Activated naive CD8-positive, alpha-beta T cell treated with anti-CD3 and anti-CD28 coated beads for 36 hours (primary cell): Measurements from ENCODE around the gene MAGIX. TPM values are rescaled to one million over a fixed set of nuclear protein-coding genes. Genes with fewer than 3 reads are reported as not detected.
"Not testable (repeated sequence)": the region's sequence is repeated elsewhere in the genome, so short reads cannot be mapped to it uniquely, and the experiment has no call there.

ENCODE experiments used
- DNase-seq: peaks from one replicate; pipeline ENCODE4 v3.0.0; 2021
- H3K27ac Mint-ChIP-seq: one replicate; pipeline ENCODE4 v1.8.0; 2022; ENCODE audit warnings: mild to moderate bottlenecking, moderate library complexity, mixed read lengths
- H3K27me3 Mint-ChIP-seq: one replicate; pipeline ENCODE4 v1.8.0; 2022; ENCODE audit warnings: mild to moderate bottlenecking, mixed read lengths
- H3K36me3 Mint-ChIP-seq: one replicate; pipeline ENCODE4 v1.8.0; 2021; ENCODE audit warnings: mild to moderate bottlenecking, mixed read lengths
- H3K4me1 Mint-ChIP-seq: one replicate; pipeline ENCODE4 v1.8.0; 2021; ENCODE audit warnings: mixed read lengths
- H3K4me3 Mint-ChIP-seq: one replicate; pipeline ENCODE4 v1.8.0; 2022; ENCODE audit warnings: mild to moderate bottlenecking, moderate library complexity, mixed read lengths
- H3K9me3 Mint-ChIP-seq: one replicate; pipeline ENCODE4 v1.8.0; 2022; ENCODE audit warnings: mixed read lengths
- total RNA-seq, 2 experiments: library from RNA; stranded (reverse); gene quantifications; one replicate each; pipeline ENCODE4 v1.2.3, GENCODE V29; 2021

Gene MAGIX
- total RNA-seq, 2 experiments from 2014 or later, result 0.47 to 0.88 TPM

DNA sequence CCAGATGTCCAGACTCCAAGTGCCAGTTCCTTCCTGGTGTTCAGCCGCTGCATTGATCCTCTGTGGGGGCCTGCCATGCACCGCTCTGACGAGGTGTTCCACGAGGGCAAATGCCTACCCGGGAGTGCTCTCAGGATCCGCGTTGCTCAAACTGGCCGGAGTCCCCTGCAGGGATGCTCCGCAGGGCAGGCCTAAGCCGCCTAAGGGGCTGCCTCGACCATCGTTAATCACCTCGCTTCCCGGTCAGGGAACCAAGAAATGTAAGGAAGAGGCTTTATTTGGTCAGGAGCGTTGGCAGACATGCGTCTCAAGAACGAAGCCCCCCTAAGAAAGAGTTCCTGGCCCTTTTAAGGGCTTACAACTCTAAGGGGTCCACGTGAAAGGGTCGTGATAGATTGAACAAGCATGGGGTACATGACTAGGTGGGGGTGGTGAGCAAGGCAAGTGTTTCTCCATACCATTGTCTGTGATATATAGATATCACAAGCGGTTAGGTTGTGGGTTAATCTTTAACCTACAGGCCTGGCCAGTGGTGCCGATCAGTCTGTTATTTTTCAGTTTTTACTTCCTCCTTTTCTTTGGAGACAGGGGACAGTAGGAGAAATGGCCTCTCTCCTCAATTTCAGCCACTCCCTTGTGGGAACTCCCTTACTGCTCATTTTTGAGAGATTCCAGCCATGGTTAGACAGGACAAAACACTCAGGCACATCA is 14.0 kb upstream of the MAGIX start:
- not testable (repeated sequence) for H3K4me3 Mint-ChIP-seq, H3K36me3 Mint-ChIP-seq, H3K4me1 Mint-ChIP-seq, H3K27ac Mint-ChIP-seq, DNase-seq, H3K27me3 Mint-ChIP-seq, H3K9me3 Mint-ChIP-seq

DNA sequence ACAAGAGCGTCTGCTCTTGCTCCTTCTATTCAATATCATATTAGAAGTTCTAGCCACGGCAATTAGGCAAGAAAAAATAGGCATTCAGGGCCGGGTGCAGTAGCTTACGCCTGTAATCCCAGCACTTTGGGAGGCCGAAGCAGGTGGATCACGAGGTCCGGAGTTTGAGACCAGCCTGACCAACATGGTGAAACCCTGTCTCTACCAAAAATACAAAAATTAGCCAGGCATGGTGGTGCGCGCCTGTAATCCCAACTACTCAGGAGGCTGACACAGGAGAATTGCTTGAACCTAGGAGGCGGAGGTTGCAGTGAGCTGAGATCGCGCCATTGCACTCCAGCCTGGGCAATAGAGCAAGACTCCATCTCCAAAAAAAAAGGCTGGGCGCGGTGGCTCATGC is 13.3 kb upstream of the MAGIX start:
- H3K9me3 Mint-ChIP-seq, H3K36me3 Mint-ChIP-seq: not testable (repeated sequence)

DNA sequence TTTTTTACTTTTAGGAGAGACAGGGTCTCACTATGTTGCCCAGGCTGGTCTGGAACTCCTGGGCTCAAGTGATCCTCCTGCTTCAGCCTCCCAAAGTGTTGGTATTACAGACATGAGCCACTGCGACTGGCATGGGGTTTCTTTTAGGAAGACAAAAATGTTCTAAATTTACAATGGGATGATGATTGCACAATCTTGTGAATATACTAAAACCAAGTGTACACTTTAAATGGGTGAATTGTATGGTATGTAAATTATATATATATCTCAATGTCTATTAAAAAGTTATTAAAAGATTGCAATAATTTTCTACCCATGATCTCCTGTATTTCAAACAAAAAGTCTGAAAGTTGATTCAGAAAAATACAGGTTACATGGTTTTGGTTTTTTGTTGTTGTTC is 9.1 kb upstream of the MAGIX start:
- no peak overlapping the region for H3K27ac Mint-ChIP-seq
- no peak overlapping the region for H3K4me3 Mint-ChIP-seq
- peaks cover 9% of the 10 kb centered on the region for H3K4me1 Mint-ChIP-seq

More for the DNA sequence above, 13.3 kb upstream of the MAGIX start:
- not testable (repeated sequence) for H3K27me3 Mint-ChIP-seq, H3K4me3 Mint-ChIP-seq, H3K27ac Mint-ChIP-seq, H3K4me1 Mint-ChIP-seq, DNase-seq

DNA sequence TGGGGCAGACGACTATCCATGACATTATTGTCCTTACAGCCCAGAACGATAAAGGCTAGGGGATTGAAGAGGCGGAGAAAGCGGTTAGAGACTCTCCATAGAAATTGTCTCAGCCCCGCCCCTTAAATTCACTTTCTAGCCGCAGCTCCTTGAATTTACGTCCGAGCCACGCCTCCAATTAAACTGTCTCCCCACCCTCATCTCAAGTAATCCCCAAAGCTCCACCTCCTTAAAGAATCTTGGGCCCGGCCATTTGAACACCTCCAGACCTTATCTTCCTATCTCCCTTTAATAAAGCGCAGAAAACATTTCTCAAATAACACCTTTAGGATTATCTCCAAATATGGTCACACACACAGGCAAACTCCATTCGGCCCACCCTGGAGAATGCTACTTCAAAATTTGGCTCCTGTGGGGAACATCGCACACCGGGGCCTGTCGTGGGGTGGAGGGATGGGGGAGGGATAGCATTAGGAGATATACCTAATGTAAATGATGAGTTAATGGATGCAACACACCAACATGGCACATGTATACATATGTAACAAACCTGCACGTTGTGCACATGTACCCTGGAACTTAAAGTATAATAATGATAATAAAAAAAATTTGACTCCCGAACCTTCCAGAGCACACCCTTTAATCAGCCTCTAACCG is 7.2 kb upstream of the MAGIX start:
- H3K4me3 Mint-ChIP-seq, result peak overlapping the region; percentile 88
- peaks cover 3% of the 10 kb centered on the region for H3K36me3 Mint-ChIP-seq
- peak; percentile 30 for DNase-seq
- H3K4me1 Mint-ChIP-seq, result peaks cover 9% of the 10 kb centered on the region
- H3K27me3 Mint-ChIP-seq, result no peaks in the 10 kb centered on the region
- no peaks in the 10 kb centered on the region for H3K9me3 Mint-ChIP-seq
- peak overlapping the region; percentile 96 for H3K27ac Mint-ChIP-seq

More for the DNA sequence above, 9.1 kb upstream of the MAGIX start:
- no peaks in the 10 kb centered on the region for H3K9me3 Mint-ChIP-seq
- peaks cover 3% of the 10 kb centered on the region for H3K36me3 Mint-ChIP-seq
- H3K27me3 Mint-ChIP-seq, result no peaks in the 10 kb centered on the region
- DNase-seq, result no peak

DNA sequence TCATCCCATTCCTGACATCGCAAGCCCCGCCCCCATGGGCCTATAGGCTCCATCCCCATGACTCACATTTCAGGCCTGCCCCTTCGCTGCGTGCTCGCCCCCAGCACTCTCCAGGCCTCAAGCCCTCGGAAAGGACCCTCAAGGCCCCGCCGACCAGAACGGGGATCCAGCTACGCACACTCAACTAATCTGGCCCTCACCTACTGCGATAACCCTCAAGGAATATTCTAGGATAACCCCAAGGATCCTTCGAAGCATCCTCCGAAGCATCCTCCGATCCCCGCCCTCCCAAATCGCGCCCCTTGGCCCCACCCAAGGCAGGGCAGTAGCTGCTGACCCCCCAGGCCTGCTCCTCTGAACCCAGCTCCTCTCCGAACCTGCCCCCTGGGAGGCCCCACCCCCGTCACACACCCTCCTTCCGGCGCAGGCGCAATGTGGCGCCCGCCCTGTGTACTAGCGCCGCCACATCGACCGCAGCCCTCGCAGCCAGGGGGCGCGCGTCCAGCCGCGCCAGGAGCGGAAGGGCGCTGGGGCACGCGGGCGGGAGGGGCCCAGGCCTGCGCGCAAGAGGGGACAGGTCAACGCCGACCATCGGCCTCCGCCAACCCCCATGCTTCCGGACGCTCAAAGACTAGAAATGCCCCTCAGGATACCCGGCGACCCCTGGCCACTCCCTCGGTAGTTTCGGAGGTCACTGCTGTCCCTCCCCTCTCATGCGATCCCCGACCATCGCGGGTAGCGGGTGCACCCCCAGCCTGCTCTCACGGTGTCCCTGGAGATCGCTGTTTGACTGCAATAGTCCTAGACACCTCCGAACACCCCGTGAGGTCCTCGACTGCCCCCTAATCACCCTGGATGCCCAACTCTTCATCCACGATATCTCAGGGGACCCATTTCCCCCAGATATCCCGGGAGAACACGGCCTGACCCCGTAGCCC is 6.4 kb upstream of the MAGIX start:
- no peaks in the 10 kb centered on the region for H3K9me3 Mint-ChIP-seq
- H3K4me3 Mint-ChIP-seq, result peak overlapping the region; percentile 88
- H3K4me1 Mint-ChIP-seq, result peaks cover 9% of the 10 kb centered on the region
- peak overlapping the region; percentile 96 for H3K27ac Mint-ChIP-seq
- H3K27me3 Mint-ChIP-seq, result no peaks in the 10 kb centered on the region
- H3K36me3 Mint-ChIP-seq, result peaks cover under 1% of the 10 kb centered on the region
- peak; percentile 87 for DNase-seq

DNA sequence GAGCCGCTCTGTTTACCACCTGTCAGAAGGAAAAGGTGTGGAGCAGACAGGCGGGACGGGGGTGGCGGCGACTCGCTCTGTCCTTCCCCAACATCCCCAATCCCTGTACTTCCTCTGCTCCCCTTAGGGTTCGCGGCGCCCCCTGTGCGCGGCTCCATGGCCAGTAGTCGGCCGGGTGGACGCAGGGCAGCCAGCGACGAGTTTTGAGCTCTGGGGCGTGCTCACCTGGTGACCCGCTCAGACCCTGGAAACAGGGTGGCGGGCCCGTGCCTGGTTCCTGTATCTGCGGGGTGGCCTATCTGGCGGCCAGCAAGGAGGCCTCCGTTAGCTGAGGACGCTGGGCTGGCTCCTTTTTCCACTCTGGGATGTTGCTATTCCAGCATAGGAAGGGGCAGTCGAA is 5.4 kb upstream of the MAGIX start:
- Mint-ChIP-seq H3K27ac (peak overlapping the region; percentile 56), H3K4me3 (no peak overlapping the region), H3K27me3 (no peaks in the 10 kb centered on the region), H3K4me1 (peaks cover 9% of the 10 kb centered on the region), H3K36me3 (no peaks in the 10 kb centered on the region), H3K9me3 (no peaks in the 10 kb centered on the region)
- DNase-seq, result no peak

DNA sequence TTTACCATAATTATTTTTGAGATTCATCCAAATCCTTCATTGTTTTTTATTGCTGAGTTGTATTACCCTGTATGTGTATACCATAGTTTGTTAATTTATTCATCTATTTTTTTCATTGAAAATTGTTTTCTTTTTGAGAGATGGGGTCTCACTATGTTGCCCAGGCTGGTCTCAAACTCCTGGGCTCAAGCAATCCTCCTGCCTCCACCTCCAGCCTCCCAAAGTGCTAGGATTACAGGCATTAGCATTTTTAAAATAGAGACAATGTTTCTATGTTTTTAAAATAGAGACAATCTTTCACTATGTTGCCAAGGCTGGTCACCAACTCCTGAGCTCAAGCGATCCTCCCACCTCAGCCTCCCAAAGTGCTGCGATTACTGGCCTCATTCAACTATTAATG is 1.6 kb upstream of the MAGIX start:
- Mint-ChIP-seq H3K36me3 (no peaks in the 10 kb centered on the region), H3K4me3 (no peak overlapping the region), H3K27ac (no peak overlapping the region)

DNA sequence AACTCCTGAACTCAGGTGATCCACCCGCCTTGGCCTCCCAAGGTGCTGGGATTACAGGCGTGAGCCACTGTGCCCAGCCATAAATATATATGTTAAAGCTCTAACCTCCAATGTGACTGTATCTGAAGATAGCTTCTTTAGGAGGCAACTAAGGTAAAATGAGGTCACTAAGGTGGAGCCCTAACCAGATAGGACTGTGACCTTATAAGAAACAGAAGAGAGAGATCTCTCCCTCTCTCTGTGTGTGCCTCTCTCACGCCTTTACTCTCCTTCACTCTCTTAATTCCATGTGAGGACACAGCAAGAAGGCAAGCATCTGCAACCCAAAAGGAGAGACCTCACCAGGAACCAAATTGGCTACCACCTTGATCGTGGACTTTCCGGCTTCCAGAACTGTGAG is 926 bp upstream of the MAGIX start:
- H3K4me1 Mint-ChIP-seq, result peaks cover 18% of the 10 kb centered on the region
- no peak overlapping the region for H3K4me3 Mint-ChIP-seq
- no peak overlapping the region for H3K27ac Mint-ChIP-seq
- no peaks in the 10 kb centered on the region for H3K9me3 Mint-ChIP-seq
- DNase-seq, result no peak
- H3K27me3 Mint-ChIP-seq, result no peaks in the 10 kb centered on the region
- no peaks in the 10 kb centered on the region for H3K36me3 Mint-ChIP-seq

More for the DNA sequence above, 1.6 kb upstream of the MAGIX start:
- Mint-ChIP-seq H3K9me3 (no peaks in the 10 kb centered on the region), H3K4me1 (peaks cover 15% of the 10 kb centered on the region), H3K27me3 (no peaks in the 10 kb centered on the region)
- no peak for DNase-seq

DNA sequence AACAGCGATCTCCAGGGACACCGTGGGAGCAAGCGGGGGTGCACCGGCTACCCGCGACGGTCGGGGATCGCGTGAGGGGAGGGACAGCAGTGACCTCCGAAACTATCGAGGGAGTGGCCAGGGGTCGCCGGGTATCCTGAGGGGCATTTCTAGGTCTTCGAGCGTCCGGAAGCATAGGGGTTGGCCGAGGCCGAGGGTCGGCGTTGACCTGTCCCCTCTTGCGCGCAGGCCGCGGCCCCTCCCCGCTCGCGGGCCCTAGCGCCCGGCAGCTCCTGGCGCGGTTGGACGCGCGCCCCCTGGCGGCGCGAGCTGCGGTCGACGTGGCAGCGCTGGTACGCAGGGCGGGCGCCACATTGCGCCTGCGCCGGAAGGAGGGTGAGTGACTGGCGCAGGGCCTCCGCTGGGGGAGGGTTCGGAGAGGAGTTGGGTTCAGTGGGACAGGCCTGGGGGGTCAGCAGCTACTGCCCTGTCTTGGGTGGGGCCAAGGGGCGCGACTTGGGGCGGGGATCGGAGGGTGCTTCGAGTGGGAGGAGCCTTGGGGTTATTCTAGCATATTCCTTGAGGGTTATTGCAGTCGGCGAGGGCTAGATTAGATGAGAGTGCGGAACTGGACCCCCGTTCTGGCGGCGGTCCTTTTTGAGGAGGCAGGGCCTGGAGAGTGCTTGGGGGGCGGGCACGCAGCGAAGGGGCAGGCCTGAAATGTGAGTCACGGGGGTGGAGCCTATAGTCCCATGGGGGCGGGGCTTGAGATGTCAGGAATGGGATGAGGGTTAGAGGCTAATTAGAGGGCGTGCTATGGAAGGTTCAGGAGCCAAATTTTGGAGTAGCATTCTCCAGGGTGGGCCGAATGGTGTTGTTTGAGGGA is 1.2 kb downstream of the MAGIX start:
- peak overlapping the region; percentile 93 for H3K27ac Mint-ChIP-seq
- H3K9me3 Mint-ChIP-seq, result no peaks in the 10 kb centered on the region
- H3K27me3 Mint-ChIP-seq, result no peaks in the 10 kb centered on the region
- no peaks in the 10 kb centered on the region for H3K36me3 Mint-ChIP-seq
- DNase-seq, result peak; percentile 86
- H3K4me3 Mint-ChIP-seq, result peak overlapping the region; percentile 78
- peaks cover 27% of the 10 kb centered on the region for H3K4me1 Mint-ChIP-seq

DNA sequence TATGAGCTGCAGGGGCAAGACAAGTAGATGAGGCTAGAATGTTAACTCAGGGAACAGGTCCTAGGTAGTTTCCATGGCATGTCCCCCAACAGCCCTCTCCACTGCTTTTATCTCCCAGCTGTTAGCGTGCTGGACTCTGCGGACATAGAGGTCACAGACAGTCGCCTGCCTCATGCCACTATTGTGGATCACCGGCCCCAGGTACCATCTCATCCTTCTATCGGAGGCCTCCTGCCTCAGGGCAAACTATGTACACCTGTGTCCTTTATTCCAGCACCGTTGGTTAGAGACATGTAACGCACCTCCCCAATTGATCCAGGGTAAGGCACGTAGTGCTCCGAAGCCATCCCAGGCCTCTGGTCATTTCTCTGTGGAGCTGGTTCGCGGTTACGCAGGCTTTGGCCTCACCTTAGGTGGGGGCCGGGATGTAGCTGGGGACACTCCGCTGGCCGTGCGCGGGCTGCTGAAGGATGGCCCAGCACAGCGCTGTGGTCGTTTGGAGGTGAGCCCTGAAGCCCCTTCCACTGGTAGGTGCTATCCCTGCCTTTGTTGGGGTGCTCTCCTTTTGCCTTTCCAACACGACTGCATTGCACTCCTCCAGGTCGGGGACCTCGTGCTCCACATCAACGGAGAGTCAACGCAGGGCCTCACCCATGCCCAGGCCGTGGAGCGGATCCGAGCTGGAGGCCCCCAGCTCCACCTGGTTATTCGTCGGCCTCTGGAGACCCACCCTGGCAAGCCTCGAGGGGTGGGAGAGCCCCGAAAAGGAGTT is 2.2 kb downstream of the MAGIX start:
- no peak overlapping the region for H3K4me3 Mint-ChIP-seq

DNA sequence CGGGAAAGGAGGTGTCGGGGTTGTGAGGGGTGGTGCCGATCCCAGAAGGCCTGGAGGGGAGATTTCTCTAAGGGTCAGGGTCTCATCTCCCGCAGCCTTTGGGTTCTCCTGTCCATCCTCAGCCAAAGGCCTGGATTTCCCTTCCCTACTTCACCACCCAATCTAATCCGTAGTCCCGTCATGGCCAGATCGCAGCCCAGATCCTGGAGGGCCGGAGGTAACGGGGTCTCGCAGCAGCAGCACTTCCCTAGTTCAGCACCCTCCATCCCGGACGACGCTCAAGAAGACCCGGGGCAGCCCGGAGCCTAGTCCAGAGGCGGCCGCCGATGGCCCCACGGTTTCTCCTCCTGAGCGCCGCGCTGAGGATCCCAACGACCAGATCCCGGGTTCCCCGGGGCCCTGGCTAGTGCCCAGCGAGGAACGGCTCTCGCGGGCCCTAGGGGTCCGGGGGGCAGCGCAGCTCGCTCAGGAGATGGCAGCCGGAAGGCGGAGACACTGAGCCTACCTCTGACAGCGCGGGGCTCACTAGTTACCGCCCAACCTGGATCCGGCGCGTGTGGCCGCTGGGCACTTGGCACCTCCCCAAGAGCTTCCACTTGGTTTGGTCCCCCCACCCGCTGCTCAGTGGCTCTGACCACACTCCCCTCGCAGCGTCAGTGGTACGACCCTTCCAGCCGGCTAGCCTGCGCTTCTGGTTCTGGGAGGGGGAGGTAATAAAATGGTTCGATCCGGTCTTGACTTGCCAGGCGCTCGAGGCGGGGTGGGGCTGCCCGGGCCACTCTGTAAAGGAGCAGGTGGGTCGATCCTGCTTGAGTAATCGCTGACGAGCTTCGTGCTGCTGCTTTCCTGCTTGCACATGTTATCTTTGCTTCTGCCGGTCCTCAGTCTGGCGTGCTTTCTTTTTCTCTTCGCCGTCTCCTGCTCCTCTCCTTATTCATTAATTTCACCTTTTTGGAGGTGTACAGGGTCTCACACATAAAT is 3.6 kb downstream of the MAGIX start:
- H3K9me3 Mint-ChIP-seq, result no peaks in the 10 kb centered on the region
- H3K36me3 Mint-ChIP-seq, result no peaks in the 10 kb centered on the region
- H3K27ac Mint-ChIP-seq, result peak overlapping the region; percentile 92
- peak overlapping the region; percentile 80 for H3K4me3 Mint-ChIP-seq
- peaks cover 31% of the 10 kb centered on the region for H3K4me1 Mint-ChIP-seq
- peak; percentile 77 for DNase-seq
- no peaks in the 10 kb centered on the region for H3K27me3 Mint-ChIP-seq

More for the DNA sequence above, 2.2 kb downstream of the MAGIX start:
- no peaks in the 10 kb centered on the region for H3K9me3 Mint-ChIP-seq
- no peak overlapping the region for H3K27ac Mint-ChIP-seq
- no peaks in the 10 kb centered on the region for H3K27me3 Mint-ChIP-seq
- no peak for DNase-seq
- H3K36me3 Mint-ChIP-seq, result no peaks in the 10 kb centered on the region
- peaks cover 31% of the 10 kb centered on the region for H3K4me1 Mint-ChIP-seq

DNA sequence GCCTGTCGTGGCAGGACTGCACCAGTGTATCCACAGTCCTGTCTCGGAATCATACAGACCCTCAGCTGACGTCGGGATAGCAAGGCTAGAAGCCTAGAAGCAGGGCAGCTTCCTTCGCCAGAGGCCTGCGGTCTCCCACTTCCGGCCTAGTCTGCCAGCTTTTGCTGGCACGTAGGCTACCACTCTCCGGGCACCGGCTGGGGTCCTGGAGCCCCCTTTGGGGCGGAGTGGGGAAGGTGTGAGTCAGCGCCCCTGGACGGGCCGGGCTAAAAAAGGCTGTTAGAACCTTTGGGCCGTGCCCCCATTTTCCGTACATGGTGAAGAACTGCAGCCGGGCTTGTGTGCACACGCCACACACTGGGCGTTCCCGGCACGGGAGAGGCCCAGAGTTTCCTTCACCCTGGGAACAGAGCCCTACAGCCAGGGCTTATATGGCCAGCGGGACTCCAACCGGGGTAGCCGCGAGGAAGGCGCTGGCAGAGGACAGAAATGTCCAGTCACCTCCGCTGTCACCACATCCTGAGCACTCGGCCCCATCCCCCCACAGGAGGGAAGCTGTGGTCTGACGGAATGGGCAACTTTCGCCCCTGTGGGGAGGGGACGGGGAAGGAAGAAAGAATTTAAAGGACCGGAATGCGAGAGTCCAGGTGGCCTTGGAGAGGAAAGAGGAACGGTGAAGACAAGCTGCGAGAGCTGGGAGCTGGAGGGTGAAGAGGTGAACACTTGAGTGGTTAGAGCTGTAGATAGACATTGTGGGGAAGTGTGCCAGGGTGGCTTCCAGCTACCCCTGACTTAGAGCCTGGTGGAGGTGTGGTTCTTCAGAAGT is 4.6 kb downstream of the MAGIX start:
- no peaks in the 10 kb centered on the region for H3K27me3 Mint-ChIP-seq
- no peaks in the 10 kb centered on the region for H3K36me3 Mint-ChIP-seq
- H3K27ac Mint-ChIP-seq, result peak overlapping the region; percentile 92
- no peaks in the 10 kb centered on the region for H3K9me3 Mint-ChIP-seq
- peak overlapping the region; percentile 80 for H3K4me3 Mint-ChIP-seq
- peak; percentile 73 for DNase-seq
- peaks cover 31% of the 10 kb centered on the region for H3K4me1 Mint-ChIP-seq
